Measurements from ENCODE around the gene CEP104.

GRCh38 chr1:3783651-3784474 is 73.1 kb downstream of the CEP104 start:
- TF ChIP-seq POLR2A (IDR thresholded peaks at IDR 0.05) = no peak
- TF ChIP-seq CTCF (IDR thresholded peaks at IDR 0.05) = no peak
